ENCODE results near the gene ESYT2.

ESYT2 gene

GRCh38 chr7:158722574-158723237 lies 106.6 kb downstream of the ESYT2 start:
- TF ChIP-seq CTCF (IDR thresholded peaks at IDR 0.05; ENCODE audit: borderline replicate concordance, control extremely low read depth, extremely low read depth, insufficient read depth, missing control alignments): no peak
- no peak for DNase-seq (ENCODE audit: low spot score)
- in situ Hi-C loops (cut with MboI; ENCODE audit: low sequenced_read_pairs, unreplicated experiment): no loop called here

GRCh38 chr7:158720112-158720511 lies 109.2 kb downstream of the ESYT2 start:
- no peak for TF ChIP-seq CTCF (IDR thresholded peaks at IDR 0.05; ENCODE audit: borderline replicate concordance, control extremely low read depth, extremely low read depth, insufficient read depth, missing control alignments)
- DNase-seq (ENCODE audit: low spot score): no peak
- in situ Hi-C loops (cut with MboI; ENCODE audit: low sequenced_read_pairs, unreplicated experiment): no loop called here

- no peak for TF ChIP-seq CTCF (IDR thresholded peaks at IDR 0.05; ENCODE audit: borderline replicate concordance, control extremely low read depth, extremely low read depth, insufficient read depth, missing control alignments)
- DNase-seq (ENCODE audit: low spot score): no peak
- in situ Hi-C loops (cut with MboI; ENCODE audit: low sequenced_read_pairs, unreplicated experiment): no loop called here
These were observed 112.5 kb downstream of the ESYT2 start for GRCh38 chr7:158716802-158717201.

GRCh38 chr7:158710651-158711102 lies 118.6 kb downstream of the ESYT2 start:
- DNase-seq (ENCODE audit: low spot score): peak; percentile 58
- in situ Hi-C loops (cut with MboI; ENCODE audit: low sequenced_read_pairs, unreplicated experiment): no loop called here
- TF ChIP-seq CTCF (IDR thresholded peaks at IDR 0.05; ENCODE audit: borderline replicate concordance, control extremely low read depth, extremely low read depth, insufficient read depth, missing control alignments): no peak

GRCh38 chr7:158707610-158708009 lies 121.7 kb downstream of the ESYT2 start:
- no peak for TF ChIP-seq CTCF (IDR thresholded peaks at IDR 0.05; ENCODE audit: borderline replicate concordance, control extremely low read depth, extremely low read depth, insufficient read depth, missing control alignments)
- no peak for DNase-seq (ENCODE audit: low spot score)
- in situ Hi-C loops (cut with MboI; ENCODE audit: low sequenced_read_pairs, unreplicated experiment): no loop called here

GRCh38 chr7:158706710-158707590 lies 122.4 kb downstream of the ESYT2 start:
- DNase-seq (ENCODE audit: low spot score): no peak
- in situ Hi-C loops (cut with MboI; ENCODE audit: low sequenced_read_pairs, unreplicated experiment): no loop called here
- no peak for TF ChIP-seq CTCF (IDR thresholded peaks at IDR 0.05; ENCODE audit: borderline replicate concordance, control extremely low read depth, extremely low read depth, insufficient read depth, missing control alignments)

Measured in GM13976 (cell line).